Frontal cortex (tissue), 4 donors: ENCODE measurements around the gene ZC3H7B. TPM values are rescaled to one million over a fixed set of nuclear protein-coding genes. Genes with fewer than 3 reads are reported as not detected.

Experiments
- DNase-seq, 2 donors: peaks; one replicate each; pipeline ENCODE4 v3.0.0; 2012; ENCODE audit warnings: low spot score in 2 of 2
- FAIRE-seq: peaks from 2 replicates; lab custom pipeline; 2012; peaks lifted over from hg19 to GRCh38; lab: Jason Lieb, UNC
- total RNA-seq: library from RNA; depleted of rRNA; stranded (reverse); fragments of >200 nt; gene quantifications from one replicate; pipeline ENCODE4 v1.2.3, GENCODE V29; 2014
- donor health status: control.
- donor health status: control.
- donor health status: control.

The ZC3H7B gene
- total RNA-seq, 1 donor from 2014 or later = 48.5 TPM

- FAIRE-seq = no peak
Measured at GRCh38 chr22:41320416-41321240, 19.3 kb downstream of the ZC3H7B start.

GRCh38 chr22:41324821-41325528 is 23.6 kb downstream of the ZC3H7B start:
- DNase-seq (no peak), FAIRE-seq (no peak)

More at GRCh38 chr22:41320416-41321240, 19.3 kb downstream of the ZC3H7B start:
- DNase-seq = no peak

GRCh38 chr22:41327124-41327523 is 25.8 kb downstream of the ZC3H7B start:
- no peak for FAIRE-seq

GRCh38 chr22:41330169-41330568 is 28.8 kb downstream of the ZC3H7B start:
- no peak for FAIRE-seq

More at GRCh38 chr22:41327124-41327523, 25.8 kb downstream of the ZC3H7B start:
- DNase-seq = peak in 1 of 2 donors; percentile 60

GRCh38 chr22:41332217-41332939 is 31.1 kb downstream of the ZC3H7B start:
- no peak for DNase-seq
- FAIRE-seq = no peak

More at GRCh38 chr22:41330169-41330568, 28.8 kb downstream of the ZC3H7B start:
- DNase-seq = no peak

- no peak for FAIRE-seq
- DNase-seq = no peak
Measured at GRCh38 chr22:41333806-41334205, 32.5 kb downstream of the ZC3H7B start.

GRCh38 chr22:41334215-41334614 is 32.9 kb downstream of the ZC3H7B start:
- DNase-seq = no peak
- no peak for FAIRE-seq

- no peak for DNase-seq
- FAIRE-seq = no peak
Measured at GRCh38 chr22:41334951-41335635, 33.8 kb downstream of the ZC3H7B start.

GRCh38 chr22:41338614-41339212 is 37.4 kb downstream of the ZC3H7B start:
- FAIRE-seq = no peak
- no peak for DNase-seq

GRCh38 chr22:41339823-41340222 is 38.5 kb downstream of the ZC3H7B start:
- FAIRE-seq = no peak
- no peak for DNase-seq

- FAIRE-seq (no peak), DNase-seq (no peak)
Measured at GRCh38 chr22:41340357-41340756, 39.0 kb downstream of the ZC3H7B start.

GRCh38 chr22:41341012-41341411 is 39.7 kb downstream of the ZC3H7B start:
- no peak for FAIRE-seq
- DNase-seq = no peak

GRCh38 chr22:41341990-41342389 is 40.7 kb downstream of the ZC3H7B start:
- FAIRE-seq (no peak), DNase-seq (no peak)

GRCh38 chr22:41343300-41343699 is 42.0 kb downstream of the ZC3H7B start:
- DNase-seq (no peak), FAIRE-seq (no peak)

GRCh38 chr22:41343717-41344116 is 42.4 kb downstream of the ZC3H7B start:
- FAIRE-seq = no peak

GRCh38 chr22:41344189-41344788 is 43.0 kb downstream of the ZC3H7B start:
- DNase-seq (no peak), FAIRE-seq (no peak)

More at GRCh38 chr22:41343717-41344116, 42.4 kb downstream of the ZC3H7B start:
- no peak for DNase-seq

- FAIRE-seq (no peak), DNase-seq (no peak)
Measured at GRCh38 chr22:41345807-41346335, 44.5 kb downstream of the ZC3H7B start.

GRCh38 chr22:41347066-41347859 is 45.9 kb downstream of the ZC3H7B start:
- FAIRE-seq (no peak), DNase-seq (no peak)
